GM23338 (cell line): ENCODE measurements around the gene CUBN. TPM values are rescaled to one million over a fixed set of nuclear protein-coding genes. Genes with fewer than 3 reads are reported as not detected.

Source experiments
- ATAC-seq: fragments of 200-7000 bp; cut with Tn5 transposase; 3 replicates; pipeline ENCODE4 v1.9.1; 2020
- DNase-seq: peaks from one replicate; pipeline ENCODE4 v3.0.0-alpha.2; 2015; ENCODE audit warnings: low spot score
- H2AFZ ChIP-seq: fragments of 200-600 bp; sonication (generic); 2 replicates; pipeline ENCODE4 v1.8.0; 2016; ENCODE audit warnings: antibody characterized with exemption, mild to moderate bottlenecking, moderate library complexity
- H3F3A ChIP-seq: fragments of 200-600 bp; sonication (generic); replicated peaks from 2 replicates; pipeline ENCODE4 v1.8.0; 2017; ENCODE audit warnings: antibody characterized with exemption, mixed run types, low read depth
- H3K27ac ChIP-seq: fragments of 200-600 bp; sonication (generic); 2 replicates; pipeline ENCODE4 v1.6.1; 2016; ENCODE audit warnings: low read depth
- H3K27me3 ChIP-seq: fragments of 200-600 bp; sonication (generic); 2 replicates; pipeline ENCODE4 v1.8.0; 2016; ENCODE audit warnings: mild to moderate bottlenecking, mixed run types, moderate library complexity; ENCODE audit not compliant: insufficient read depth
- H3K36me3 ChIP-seq: fragments of 200-600 bp; sonication (generic); 2 replicates; pipeline ENCODE4 v1.8.0; 2016; ENCODE audit warnings: mild to moderate bottlenecking; ENCODE audit not compliant: insufficient read depth
- H3K4me1 ChIP-seq: fragments of 200-600 bp; sonication (generic); 2 replicates; pipeline ENCODE4 v1.8.0; 2016; ENCODE audit warnings: mild to moderate bottlenecking, moderate library complexity; ENCODE audit not compliant: insufficient read depth
- H3K4me2 ChIP-seq: fragments of 200-600 bp; sonication (generic); 2 replicates; pipeline ENCODE4 v1.7.1; 2017; ENCODE audit warnings: mixed run types
- H3K4me3 ChIP-seq: fragments of 200-600 bp; sonication (generic); 2 replicates; pipeline ENCODE4 v1.6.1; 2016; ENCODE audit warnings: mixed run types
- H3K79me2 ChIP-seq: fragments of 200-600 bp; sonication (generic); replicated peaks from 2 replicates; pipeline ENCODE4 v1.8.0; 2017; ENCODE audit warnings: mild to moderate bottlenecking; ENCODE audit not compliant: insufficient read depth
- H3K9me2 ChIP-seq: fragments of 200-600 bp; sonication (generic); 2 replicates; pipeline ENCODE4 v1.8.0; 2017; ENCODE audit not compliant: insufficient read depth
- H4K20me1 ChIP-seq: fragments of 200-600 bp; sonication (generic); replicated peaks from 2 replicates; pipeline ENCODE4 v1.8.0; 2017; ENCODE audit warnings: mild to moderate bottlenecking; ENCODE audit not compliant: insufficient read depth
- H3K27ac Mint-ChIP-seq: 2 replicates; pipeline ENCODE4 v1.8.0; 2020; ENCODE audit warnings: inconsistent platforms, mild to moderate bottlenecking, moderate library complexity, mixed read lengths
- H3K27me3 Mint-ChIP-seq: 3 replicates; pipeline ENCODE4 v1.8.0; 2022; ENCODE audit warnings: low read depth, mild to moderate bottlenecking, moderate library complexity, mixed read lengths, inconsistent platforms; ENCODE audit not compliant: insufficient read depth, poor library complexity
- H3K36me3 Mint-ChIP-seq: 3 replicates; pipeline ENCODE4 v1.8.0; 2021; ENCODE audit warnings: low read depth, mild to moderate bottlenecking, inconsistent platforms, moderate library complexity, mixed read lengths
- H3K4me1 Mint-ChIP-seq: 3 replicates; pipeline ENCODE4 v1.8.0; 2020; ENCODE audit warnings: mild to moderate bottlenecking, inconsistent platforms, mixed read lengths
- H3K4me3 Mint-ChIP-seq: 3 replicates; pipeline ENCODE4 v1.8.0; 2021; ENCODE audit warnings: moderate library complexity, mild to moderate bottlenecking, inconsistent platforms, mixed read lengths
- H3K9me3 Mint-ChIP-seq: 3 replicates; pipeline ENCODE4 v1.8.0; 2020; ENCODE audit warnings: moderate library complexity, mild to moderate bottlenecking, inconsistent platforms, mixed read lengths
- CREB1 ChIP-seq: fragments of 250-450 bp; sonication (Bioruptor Pico); IDR thresholded peaks from 2 replicates; pipeline ENCODE4 v1.5.0; 2020; ENCODE audit warnings: low read depth, mild to moderate bottlenecking, moderate library complexity
- CTCF ChIP-seq, 2 experiments: fragments of 200-600 bp in 1 of 2; sonication (generic) in 1 of 2; conservative IDR thresholded peaks; 2 replicates each; pipeline versions ENCODE4 v1.5.1 to v1.6.1; 2016 to 2017; ENCODE audit warnings: antibody characterized with exemption in 2 of 2, low read depth in 2 of 2, mild to moderate bottlenecking in 2 of 2, moderate library complexity in 1 of 2
- ETS1 ChIP-seq: IDR thresholded peaks from 2 replicates; pipeline ENCODE4 v1.6.1; 2016; ENCODE audit warnings: antibody characterized with exemption
- EZH2 ChIP-seq: fragments of 200-600 bp; sonication (generic); IDR thresholded peaks from one replicate; pipeline ENCODE4 v1.8.0; 2017; ENCODE audit warnings: antibody characterized with exemption, mild to moderate bottlenecking, low read depth; ENCODE audit not compliant: unreplicated experiment
- NANOG ChIP-seq: IDR thresholded peaks from 2 replicates; pipeline ENCODE4 v1.6.1; 2016; ENCODE audit warnings: antibody characterized with exemption, borderline replicate concordance
- POLR2AphosphoS5 ChIP-seq: IDR thresholded peaks from 2 replicates; pipeline ENCODE4 v1.6.1; 2016; ENCODE audit warnings: antibody characterized with exemption, low read depth
- REST ChIP-seq: IDR thresholded peaks from one replicate; pipeline ENCODE4 v1.6.1; 2018; ENCODE audit warnings: antibody characterized with exemption; ENCODE audit not compliant: unreplicated experiment
- ZNF114 ChIP-seq: fragments of 250-450 bp; sonication (Bioruptor Pico); IDR thresholded peaks from 2 replicates; pipeline ENCODE4 v1.5.0; 2020; ENCODE audit warnings: mild to moderate bottlenecking, moderate library complexity
- ZNF331 ChIP-seq: fragments of 250-450 bp; sonication (Bioruptor Pico); IDR thresholded peaks from 2 replicates; pipeline ENCODE4 v1.5.0; 2020; ENCODE audit warnings: low read depth, mild to moderate bottlenecking, moderate library complexity
- ZNF462 ChIP-seq: fragments of 250-450 bp; sonication (Bioruptor Pico); IDR thresholded peaks from 2 replicates; pipeline ENCODE4 v1.5.0; 2020; ENCODE audit warnings: mild to moderate bottlenecking, moderate library complexity
- polyA plus RNA-seq: library from polyadenylated mRNA; unstranded; fragments of >200 nt; fragmentation: Nextera tagmentation; extraction: Ambion mirVana; gene quantifications from 2 replicates; pipeline ENCODE4 v1.2.1, GENCODE V29; 2016
- total RNA-seq: library from RNA; depleted of rRNA; stranded (reverse); fragments of >200 nt; shearing (Covaris generic); gene quantifications from 2 replicates; pipeline ENCODE4 v1.2.3, GENCODE V29; 2014

The CUBN gene
- total and polyA plus RNA-seq, 2 experiments from 2014 or later, result 0.06 to 1.8 TPM

- TF ChIP-seq ZNF462 (CRISPR knock-in tag), result no peak
These were observed 22.1 kb upstream of the CUBN start (continued) for GRCh38 chr10:17151716-17152115.

GRCh38 chr10:17147884-17148489, 18.4 kb upstream of the CUBN start:
- Histone ChIP-seq H3K4me1 (no peaks in the 10 kb centered on the region), H3F3A (no peaks in the 10 kb centered on the region), H3K36me3 (no peaks in the 10 kb centered on the region), H2AFZ (no peak overlapping the region), H3K27ac (no peak overlapping the region), H4K20me1 (no peaks in the 10 kb centered on the region), H3K4me2 (no peak overlapping the region), H3K27me3 (no peaks in the 10 kb centered on the region), H3K9me2 (no peaks in the 10 kb centered on the region), H3K79me2 (no peaks in the 10 kb centered on the region), H3K4me3 (no peak overlapping the region)
- Mint-ChIP-seq H3K4me1 (peaks cover 3% of the 10 kb centered on the region; the same call in 1 of the 3 replicates), H3K9me3 (no peaks in the 10 kb centered on the region), H3K27ac (peak overlapping the region; percentile 17; the same call in 1 of the 2 replicates), H3K27me3 (no peaks in the 10 kb centered on the region), H3K4me3 (no peak overlapping the region), H3K36me3 (no peaks in the 10 kb centered on the region)
- ATAC-seq (no peak), DNase-seq (no peak)
- TF ChIP-seq REST (no peak), POLR2AphosphoS5 (no peak), ZNF114 (no peak), ETS1 (no peak), CREB1 (no peak), ZNF331 (CRISPR knock-in tag) (no peak), NANOG (no peak), CTCF (conservative IDR thresholded peaks at IDR 0.05; ENCODE audit: low read depth in 2 of 2) (no peak), EZH2 (no peak)
